Stimulated activated CD8-positive, alpha-beta memory T cell treated with anti-CD3 and anti-CD28 coated beads, Interleukin-4, amount 100 ng/mL, for 24 hours (primary cell): ENCODE results near the gene TMEM45B.
"Not testable (repeated sequence)": the region's sequence is repeated elsewhere in the genome, so short reads cannot be mapped to it uniquely, and the experiment has no call there.

ENCODE experiments used
- DNase-seq: peaks from one replicate; pipeline ENCODE4 v3.0.0-alpha.2; 2020; ENCODE audit warnings: low read depth

TMEM45B gene

DNA sequence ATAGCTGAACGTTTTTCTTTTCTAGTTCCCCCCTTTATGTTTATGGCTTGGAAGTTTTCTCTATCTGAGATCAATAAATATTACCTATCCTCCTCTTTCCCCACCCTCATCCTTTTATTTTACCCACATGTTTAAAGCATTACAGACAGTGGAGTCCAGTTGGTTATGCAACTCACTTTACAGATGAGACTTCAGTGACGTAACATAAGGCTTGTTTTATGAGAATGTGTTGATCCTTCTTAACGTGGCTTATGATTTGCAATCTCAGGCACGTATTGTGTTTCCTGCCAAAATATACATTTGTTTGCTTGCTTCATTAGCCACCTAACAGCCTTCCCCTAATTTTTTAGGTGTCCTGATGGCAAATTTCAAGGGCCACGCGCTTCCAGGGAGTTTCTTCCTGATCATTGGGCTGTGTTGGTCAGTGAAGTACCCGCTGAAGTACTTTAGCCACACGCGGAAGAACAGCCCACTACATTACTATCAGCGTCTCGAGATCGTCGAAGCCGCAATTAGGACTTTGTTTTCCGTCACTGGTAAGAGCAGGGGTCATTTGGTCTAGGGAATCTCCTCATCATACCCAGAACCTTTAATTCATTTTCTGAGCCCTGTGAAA, 36.6 kb downstream of the TMEM45B start:
- DNase-seq: no peak

DNA sequence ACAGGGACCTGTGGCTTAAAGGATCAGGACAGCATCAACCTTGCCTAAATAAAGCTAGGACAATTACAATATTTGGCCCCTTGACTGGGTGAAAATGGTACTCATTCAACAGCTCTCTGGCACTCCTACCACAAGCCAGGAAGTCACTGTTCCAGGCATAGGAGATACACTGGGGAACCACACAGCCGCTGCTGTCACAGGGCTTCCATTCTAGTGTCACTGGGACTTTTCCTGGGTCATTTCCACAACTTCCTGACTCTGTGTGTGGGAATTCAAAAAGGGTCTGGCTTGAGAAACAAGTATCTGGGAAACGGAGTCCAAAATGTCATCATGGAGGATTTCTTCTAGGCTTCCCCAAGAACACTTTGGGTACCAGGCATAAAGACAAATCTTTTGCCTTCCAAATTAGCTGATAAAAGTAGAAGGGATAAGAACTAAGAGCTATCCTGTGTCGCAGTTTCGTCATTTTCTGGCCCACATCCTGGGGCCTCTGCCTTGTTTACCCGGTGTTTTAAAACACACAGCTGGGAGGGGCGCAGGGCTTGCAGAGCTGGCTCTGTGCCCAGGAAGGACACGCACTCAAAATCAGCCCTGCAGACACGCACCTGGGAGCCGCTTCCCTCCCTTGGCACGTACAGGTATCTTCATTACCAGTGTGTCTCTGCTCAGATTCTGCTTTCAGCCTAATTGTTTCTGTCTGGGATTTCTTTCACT, 38.0 kb downstream of the TMEM45B start:
- no peak for DNase-seq

DNA sequence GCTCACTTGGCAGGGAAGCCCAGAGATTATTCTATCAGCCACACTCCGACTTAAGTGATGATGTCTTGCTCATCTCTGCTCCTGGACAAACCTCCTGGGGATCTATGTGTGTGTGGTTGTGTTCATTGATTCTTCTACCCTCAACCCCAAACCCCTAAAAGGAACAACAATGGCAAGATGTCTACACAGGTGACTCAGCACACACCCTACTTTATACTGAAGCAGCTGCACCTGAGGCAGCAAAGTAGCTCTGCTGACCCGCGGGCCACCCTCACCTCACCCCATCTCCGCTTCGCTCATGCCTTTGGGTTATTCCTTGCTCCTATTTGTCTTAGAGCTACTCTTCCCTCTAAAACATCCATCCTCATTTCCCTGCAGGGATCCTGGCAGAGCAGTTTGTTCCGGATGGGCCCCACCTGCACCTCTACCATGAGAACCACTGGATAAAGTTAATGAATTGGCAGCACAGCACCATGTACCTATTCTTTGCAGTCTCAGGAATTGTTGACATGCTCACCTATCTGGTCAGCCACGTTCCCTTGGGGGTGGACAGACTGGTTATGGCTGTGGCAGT, 38.7 kb downstream of the TMEM45B start:
- no peak for DNase-seq

DNA sequence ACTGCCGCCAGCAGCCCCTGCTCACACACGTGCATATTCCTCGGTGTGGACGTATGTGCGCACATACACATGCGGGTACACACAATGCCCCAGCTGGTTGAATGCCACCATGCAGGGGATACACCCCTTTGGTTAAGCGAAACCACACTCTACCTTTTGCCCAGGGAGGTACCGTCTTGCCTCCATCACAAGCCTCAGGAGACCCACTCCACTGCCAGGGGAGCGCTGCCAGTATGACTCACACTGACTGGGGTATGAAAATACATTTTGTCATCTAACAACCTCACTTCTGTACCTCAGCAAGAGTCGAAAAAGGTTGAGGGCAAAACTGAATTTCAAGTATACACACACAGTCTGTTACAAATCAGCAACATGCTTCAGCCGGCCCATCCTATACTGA, 39.4 kb downstream of the TMEM45B start:
- no peak for DNase-seq

DNA sequence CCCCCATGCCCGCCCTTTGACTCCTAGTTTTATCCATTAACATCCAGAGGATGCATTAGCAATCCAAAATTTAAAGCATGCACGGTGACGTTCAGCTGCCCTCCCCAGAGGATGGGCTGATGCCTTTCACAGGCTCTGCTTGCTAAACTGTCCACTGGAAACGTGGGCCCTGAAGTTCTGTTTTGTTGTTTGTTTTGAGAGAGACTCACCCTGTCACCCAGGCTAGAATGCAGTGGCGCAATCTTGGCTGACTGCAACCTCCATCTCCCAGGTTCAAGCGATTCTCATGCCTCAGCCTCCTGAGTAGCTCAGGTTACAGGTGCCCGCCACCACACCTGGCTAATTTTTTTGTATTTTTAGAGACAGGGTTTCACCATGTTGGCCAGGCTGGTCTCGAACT, 40.4 kb downstream of the TMEM45B start:
- no peak for DNase-seq

DNA sequence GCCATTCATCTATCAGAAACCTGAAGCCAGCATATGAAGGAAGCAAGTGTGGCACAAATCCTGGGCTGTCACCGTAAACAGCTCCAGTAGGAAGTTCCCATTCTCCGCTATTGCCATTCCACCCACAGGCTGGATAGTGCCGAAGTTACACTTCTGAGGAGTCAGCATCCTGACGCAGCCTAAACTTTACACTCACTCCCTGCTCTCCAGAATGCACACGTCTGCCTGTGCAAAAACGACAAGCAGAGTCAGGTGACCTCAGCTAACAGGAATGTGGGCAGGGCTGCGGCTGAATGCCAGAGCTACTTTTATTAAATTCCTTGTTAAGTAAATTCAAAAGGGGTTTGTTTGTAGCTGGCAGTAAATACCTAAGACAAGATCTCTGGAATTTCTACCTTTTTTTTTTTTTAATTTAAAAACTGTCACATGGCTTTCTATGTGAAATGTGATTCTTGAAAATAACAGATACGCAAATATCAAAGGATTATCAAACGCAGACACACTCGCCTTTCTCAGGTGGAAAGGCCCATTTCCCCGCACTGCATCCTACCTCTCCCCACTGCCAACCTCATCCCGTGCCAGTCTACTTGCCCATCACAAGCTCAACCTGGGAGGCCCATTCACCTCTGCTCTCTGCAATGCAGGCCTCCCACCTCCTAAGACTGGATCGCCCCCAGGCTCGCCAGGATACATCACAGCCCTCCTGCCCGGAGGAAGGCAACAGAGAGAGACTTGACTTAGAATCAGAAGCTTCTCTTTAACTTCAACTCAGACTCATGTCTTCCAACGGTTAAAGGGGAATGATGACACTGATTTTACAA, 46.3 kb downstream of the TMEM45B start:
- no peak for DNase-seq

DNA sequence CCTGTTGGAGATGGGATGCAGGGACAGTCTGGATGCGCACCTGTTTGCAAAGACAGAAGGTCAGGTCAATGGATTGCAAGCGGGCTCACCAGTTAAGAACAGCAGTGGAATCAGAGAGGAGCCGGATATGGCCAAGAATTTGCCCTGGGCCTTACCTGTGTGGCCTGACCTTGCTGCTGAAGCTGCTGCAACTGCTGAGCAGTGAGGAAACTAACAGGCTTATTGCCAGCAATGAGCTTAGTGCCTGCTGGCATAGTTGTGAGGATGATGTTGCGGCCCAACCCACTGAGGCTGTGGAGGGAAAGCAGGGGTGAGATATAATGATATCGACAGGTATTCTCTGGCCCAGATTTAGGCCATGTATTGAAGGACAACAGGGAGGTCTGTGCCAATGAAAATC, 49.2 kb downstream of the TMEM45B start:
- no peak for DNase-seq

DNA sequence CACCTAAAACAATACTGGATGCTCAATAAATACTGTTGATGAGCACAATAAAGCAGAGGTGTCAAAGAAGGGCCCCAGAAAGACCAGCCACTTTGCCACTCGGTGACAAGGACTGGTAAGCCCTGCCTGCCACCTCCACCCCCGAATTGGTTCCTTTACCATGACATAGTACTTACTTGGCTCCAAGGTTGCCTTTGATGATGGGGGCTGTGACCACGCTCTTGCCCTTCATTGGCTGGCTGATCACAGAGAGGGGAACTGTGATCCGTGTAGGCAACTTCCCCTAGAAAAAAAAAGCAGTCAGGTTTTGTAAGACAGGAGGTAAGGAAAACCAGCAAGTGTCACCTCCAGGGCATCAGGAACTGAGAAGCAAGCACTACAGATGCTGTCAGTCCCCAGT, 50.1 kb downstream of the TMEM45B start:
- DNase-seq: no peak

DNA sequence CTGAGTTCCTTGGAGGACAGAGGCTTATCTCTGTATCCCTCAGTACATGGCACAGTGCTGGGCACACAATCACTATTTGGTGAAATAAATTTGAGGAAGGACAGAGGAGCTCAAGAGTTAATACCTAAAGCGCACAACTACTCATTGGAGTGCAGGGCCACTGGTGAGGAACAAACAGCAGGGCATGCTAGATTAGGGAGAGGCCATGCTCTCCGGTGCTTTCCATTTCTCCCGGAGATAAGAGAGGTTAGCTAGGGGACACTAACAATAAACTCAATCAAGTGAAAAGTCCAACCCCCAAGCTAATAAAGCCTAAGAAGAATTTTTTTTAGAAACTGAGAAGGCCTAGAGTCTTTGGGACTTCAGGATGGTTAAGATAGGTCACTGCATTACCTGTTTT, 50.7 kb downstream of the TMEM45B start:
- DNase-seq: no peak

DNA sequence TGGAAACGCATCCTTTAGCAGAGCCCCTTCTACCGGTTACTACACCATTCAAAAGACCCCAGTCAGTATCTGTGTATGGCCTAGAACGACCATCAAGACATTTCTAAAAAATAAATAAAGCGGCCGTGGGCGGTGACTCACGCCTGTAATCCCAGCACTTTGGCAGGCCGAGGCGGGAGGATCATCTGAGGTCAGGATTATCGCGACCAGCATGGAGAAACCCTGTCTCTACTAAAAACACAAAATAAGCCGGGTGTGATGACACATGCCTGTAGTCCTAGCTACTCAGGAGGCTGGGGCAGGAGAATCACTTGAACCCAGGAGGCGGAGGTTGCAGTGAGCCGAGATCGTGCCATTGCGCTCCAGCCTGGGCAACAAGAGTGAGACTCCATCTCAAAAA, 53.0 kb downstream of the TMEM45B start:
- not testable (repeated sequence) for DNase-seq

DNA sequence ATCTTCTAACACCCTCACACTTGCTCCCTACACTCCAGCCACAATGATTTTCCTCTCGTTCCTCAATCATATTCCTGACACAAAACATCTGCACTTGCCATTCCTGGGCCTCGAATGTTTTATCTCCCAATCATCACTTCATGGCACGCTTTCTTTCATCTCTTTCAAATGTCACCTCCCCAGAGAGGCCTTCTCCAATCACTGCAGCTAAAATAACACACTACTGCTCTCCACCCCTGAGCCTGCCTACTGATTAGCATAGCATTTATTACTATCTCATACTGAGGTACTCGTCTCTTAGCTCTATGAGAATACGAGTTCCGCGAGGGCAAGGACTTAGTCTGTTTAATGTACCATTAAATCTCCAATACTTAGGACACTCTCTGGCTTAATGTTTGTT, 56.3 kb downstream of the TMEM45B start:
- no peak for DNase-seq

DNA sequence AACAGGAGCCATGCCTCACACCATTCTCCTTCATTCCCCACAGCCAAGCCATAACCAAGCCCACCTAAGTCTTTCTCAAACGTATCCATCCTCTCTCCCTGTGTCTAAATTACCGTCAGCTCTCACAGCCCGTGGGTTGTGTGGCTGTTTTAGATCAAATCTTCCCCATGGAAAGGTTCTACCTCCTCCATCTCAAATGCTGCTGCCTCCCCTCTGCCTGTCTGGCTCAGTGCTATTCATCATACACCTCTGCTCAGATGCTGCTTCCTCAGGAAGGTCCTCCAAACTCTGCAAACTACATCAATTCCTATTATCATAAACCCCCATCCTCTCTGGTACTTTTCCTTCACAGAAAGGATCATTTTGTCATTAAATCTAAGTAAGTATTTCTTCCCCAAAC, 64.7 kb downstream of the TMEM45B start:
- DNase-seq: no peak

DNA sequence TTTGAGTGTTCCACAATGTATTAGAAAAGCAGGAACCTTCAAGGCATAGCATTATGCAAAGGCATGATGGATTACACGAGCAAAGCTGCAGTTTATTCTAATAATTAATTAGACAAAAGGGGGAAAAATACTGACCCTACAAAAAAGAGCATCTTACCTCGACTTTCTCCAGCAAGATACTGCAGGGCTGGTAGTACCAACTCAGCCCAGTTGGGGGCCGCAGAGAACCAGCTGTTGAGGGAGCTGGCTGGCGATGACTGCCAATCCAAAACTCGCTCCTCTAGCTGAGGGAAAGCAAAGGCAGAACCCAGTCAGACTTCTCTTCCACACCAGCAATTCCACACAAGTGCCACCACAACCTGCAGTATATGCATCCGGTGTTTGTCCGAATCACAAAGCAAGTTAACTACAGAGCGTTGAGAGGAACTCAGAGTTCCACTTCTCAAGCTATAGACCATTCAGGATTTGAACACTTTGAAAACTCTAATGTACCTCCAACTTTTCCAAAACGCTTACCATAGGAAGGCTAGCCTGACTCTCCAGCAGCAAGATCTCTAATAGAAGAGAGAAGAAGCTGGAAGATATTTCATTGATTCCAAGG, 66.0 kb downstream of the TMEM45B start:
- peak; percentile 27 for DNase-seq

DNA sequence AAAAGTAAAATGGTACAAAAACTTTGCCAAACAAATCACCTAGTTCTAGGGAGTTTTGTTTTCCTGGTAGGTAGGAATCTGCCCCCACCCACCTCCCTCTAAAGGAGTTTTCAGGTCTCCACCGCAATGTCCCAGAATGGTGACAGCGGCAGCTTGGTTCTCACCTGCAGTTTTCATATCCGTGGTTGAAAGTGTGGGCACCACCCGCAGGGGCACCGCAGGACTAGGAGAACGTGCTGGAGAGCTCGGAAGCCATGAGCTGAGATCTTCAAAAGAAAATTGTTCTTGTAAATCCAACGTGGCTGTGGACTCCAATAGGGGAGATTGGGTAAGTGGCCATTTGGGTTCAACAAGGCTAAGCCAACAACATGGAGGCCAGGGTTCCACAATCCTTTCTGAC, 68.9 kb downstream of the TMEM45B start:
- no peak for DNase-seq

DNA sequence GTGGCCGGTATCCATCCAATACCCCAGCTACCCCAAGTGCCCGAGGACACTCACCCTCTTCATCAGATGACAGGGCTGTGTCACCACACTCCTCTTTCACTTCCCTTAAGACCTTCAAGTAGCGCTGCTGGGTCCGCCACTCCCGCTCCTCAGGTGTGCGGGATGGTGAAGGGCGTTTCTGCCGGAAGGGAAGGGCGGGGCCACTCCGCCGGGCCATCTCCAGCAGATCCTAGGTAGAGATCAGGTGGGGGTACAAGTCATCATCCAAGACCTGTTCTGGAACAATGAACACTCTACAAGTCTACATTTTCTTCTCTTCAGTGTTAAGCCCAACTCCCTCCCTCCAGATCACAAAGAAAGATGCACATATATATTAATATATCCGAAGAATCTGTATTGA, 69.7 kb downstream of the TMEM45B start:
- no peak for DNase-seq

DNA sequence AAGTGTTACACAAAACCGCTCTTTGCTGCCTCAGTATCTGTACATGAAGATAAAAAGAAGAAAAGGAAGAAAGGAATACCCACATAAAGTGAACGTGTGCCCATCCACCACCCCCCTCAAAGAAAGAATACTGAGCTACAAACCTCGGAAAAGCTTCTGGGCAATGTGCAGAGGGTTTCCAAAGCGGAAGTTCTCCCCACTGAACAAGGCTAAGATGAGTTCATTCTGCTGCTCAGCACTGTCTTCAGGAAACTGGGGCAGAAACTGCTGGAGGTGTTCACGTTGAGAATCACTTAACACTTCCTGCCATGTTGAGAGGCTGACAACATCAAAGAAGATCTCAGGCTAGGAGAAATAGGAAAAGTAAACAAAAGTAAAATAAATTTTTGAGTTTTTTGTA, 72.8 kb downstream of the TMEM45B start:
- no peak for DNase-seq

DNA sequence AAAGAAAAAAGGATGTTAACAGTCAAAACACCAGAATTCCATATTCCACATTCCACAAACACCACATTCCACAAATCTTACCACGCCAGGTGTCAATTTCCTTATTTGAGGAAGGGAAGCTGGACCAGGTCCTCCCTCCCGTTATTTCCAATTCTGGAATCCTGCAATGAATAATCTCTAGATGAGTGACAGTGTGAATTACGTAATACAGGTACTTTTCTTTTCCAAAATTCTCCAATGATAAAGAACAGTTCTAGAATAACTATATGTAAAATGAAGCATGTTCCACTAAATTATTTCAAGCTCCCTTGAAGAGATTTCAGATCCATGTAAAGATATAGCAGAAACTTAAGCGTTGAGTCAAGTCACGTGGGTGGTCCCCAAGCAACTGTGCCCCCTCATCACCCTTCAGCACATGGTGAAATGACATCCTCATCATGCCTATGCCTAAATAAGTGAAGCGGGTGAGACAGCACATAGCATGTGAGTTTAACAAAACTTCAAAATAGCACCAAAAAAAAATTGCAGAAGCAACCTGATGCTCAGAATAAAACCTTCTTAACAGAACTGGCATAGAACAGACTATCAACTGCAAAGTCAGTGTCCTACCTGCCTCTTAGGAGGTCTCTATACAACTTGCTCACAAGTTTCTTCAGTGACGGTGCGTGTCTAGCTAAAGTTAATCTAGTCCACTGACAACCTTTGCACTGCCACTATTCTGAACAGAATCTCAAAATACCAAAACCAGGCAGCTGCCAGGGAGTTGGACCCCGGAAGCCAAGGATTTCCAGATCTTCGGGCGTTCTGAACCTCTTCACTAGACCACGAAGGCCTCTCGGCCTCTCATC, 78.9 kb downstream of the TMEM45B start:
- DNase-seq: no peak

DNA sequence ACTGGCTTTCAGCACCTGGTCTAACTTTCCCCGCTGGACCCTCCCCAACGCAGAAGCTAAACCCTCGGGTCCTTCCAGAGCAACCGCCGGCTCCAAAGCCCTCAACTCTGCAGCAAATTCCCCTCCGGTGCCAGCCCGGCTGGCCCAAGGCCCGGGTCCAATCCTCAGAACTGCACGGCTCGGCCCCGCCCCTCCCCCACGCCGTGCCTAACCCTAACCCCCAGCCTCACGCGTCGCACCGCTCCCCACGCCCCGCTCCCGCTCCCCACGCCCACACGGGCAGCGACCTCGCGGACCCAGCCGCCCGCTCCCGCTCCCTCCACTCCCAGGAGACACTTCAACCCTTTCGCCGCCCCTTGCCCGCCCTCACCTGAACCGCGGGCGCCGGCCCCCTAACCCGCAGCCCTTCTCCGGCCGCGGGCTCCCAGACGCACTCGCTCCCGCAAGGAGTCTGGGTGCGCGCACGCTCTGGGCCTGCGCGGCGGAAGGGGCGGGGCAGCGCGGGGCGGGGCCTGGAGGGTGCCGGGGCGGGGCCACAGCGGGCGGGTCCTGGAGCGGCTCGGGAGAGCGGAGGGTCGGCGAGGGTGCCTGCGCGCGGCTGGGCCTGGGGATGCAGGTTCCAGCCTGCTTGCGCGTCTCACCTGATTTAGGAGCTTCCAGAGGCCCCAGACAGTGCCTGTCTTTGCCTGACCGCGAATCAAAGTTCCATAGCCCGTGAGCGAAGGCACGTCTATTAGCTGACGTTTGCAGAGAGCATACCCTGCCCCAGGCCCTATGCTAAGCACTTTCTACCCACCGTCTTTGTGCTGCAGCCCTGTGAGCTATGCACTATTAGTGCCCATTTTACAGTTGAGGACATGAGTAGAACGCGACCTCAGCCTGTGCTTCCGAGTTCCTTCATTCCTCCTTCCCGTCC, 79.7 kb downstream of the TMEM45B start, which contains the start of gene NFRKB:
TSS of gene NFRKB (minus strand) at position 453 of the 916 bp plus-strand sequence. CDS start 2,729 bp downstream, outside the sequence.
- peak; percentile 85 for DNase-seq

DNA sequence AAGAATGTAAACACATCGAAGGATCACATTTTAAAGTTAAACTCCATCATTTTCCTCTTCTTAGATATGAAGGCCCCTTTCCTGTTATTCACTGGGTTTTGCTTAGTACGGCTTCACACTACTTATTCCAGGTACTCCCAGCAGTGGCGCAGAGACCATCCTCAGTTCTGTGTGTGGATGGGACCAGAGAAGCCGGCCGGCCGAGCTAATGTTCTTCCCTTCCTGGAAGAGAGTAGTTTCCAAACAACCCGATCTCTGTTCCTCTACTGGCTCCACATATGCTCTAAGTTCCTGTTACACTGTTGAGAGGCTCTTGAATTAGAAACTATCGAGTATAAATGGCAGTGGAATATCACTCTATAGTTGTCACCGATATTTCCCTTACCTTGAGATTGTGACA, 80.4 kb downstream of the TMEM45B start:
- no peak for DNase-seq

DNA sequence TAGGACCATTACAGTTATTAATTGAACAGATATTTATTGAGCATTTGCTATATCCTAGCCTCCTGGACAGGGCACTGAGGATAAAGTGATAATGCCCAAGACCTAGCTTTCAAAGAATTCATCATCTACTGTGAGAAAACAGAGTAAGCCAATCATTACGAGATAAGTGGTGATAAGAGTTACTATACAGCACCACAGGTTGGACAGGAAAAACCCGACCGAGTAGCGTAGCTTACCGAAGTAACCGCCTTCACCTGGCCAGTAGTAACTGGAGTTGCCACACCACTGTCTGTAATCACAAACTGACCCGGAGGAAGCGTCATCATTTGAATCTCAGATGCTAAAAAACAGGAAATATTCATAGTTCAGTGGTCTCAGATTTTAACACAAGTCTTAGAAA, 89.8 kb downstream of the TMEM45B start:
- no peak for DNase-seq
